GM12892 (cell line): ENCODE data around the gene ASIC4.

ENCODE experiments used
- DNase-seq: peaks from one replicate; pipeline ENCODE4 v3.0.0; 2011; ENCODE audit not compliant: insufficient read length
- FAIRE-seq: peaks from 2 replicates; lab custom pipeline; 2011; peaks lifted over from hg19 to GRCh38; lab: Jason Lieb, UNC
- POLR2A ChIP-seq: IDR thresholded peaks from 2 replicates; pipeline ENCODE4 v1.6.1; 2011; ENCODE audit warnings: low read depth, low read length, control low read depth
- POLR2AphosphoS5 ChIP-seq: IDR thresholded peaks from 2 replicates; pipeline ENCODE4 v1.6.1; 2011; ENCODE audit warnings: low read depth, low read length, control low read depth
- TAF1 ChIP-seq: IDR thresholded peaks from 2 replicates; pipeline ENCODE4 v1.6.1; 2011; ENCODE audit warnings: low read depth, mild to moderate bottlenecking, control low read depth, low read length, borderline replicate concordance

ASIC4 gene

GRCh38 chr2:219532378-219532649, 18.0 kb downstream of the ASIC4 start:
- FAIRE-seq: no peak
- DNase-seq: no peak
- TF ChIP-seq POLR2AphosphoS5 (no peak), TAF1 (no peak), POLR2A (no peak)

DNA sequence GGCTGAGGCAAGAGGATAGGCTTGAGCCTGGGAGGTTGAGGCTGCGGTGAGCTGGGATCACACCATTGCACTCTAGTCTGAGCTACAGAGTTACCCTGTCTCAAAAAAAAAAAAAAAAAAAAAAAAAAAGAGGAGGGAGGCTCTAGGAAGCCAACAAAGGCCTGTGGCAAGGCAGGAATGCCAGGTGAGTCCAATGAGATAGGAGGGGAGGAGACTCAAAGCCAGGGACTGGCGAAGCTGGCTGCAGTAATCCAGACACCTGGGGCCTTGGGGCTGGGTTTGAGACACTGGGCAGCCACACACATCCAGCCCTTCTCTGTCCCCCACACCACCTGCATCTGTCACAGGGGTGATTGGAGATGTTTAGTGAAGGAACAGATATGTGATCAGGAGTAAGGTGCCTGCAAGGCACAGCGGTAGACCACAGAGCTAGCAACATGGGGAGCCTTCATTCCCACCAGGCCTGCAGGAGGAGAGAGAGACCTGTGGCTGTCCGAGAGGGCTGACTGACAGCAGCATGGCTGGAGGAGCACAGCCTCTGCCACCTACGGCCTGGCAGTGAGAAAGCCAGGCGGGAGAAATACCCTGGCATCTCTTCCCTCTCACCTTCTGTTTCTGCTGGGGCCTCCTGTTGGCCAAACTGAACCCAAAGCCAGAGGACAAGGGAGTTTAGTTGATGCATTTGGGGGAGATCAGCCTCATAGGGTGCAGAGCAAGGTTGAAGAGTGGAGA, 19.8 kb downstream of the ASIC4 start:
- DNase-seq (no peak), FAIRE-seq (no peak)
- TF ChIP-seq TAF1 (no peak), POLR2AphosphoS5 (no peak), POLR2A (no peak)

- DNase-seq (no peak), FAIRE-seq (no peak)
- no peak for TF ChIP-seq TAF1
- TF ChIP-seq POLR2AphosphoS5: no peak
- TF ChIP-seq POLR2A: no peak
These were observed 22.1 kb downstream of the ASIC4 start for GRCh38 chr2:219536425-219536824.

- no peak for FAIRE-seq
- no peak for DNase-seq
- no peak for TF ChIP-seq POLR2AphosphoS5
- no peak for TF ChIP-seq TAF1
- TF ChIP-seq POLR2A: no peak
These were observed 22.7 kb downstream of the ASIC4 start for GRCh38 chr2:219536967-219537366.

GRCh38 chr2:219537657-219538488, 23.6 kb downstream of the ASIC4 start:
- DNase-seq (no peak), FAIRE-seq (no peak)
- TF ChIP-seq POLR2A: no peak

DNA sequence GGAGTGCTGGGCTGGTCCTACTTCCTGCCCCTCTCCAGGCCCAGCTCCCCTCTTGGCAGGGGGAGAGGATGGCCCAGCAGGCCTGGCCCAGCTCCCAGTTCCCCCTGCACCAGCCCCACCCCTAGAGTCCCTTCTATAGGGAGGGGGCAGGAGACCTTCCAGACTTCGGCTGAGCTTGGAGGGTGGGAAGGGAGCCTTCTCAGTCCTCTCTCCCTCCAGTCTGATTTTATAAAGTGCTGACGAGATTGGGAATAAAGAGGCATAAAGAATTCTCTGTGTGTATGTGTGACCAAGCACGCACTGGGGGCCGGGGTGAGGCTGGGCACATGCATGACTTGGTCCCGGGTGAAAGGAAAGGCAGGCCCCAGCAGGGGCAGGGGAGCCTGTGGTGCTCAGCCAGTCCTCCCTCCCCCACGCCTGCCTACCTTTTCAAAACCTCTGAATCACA, 24.2 kb downstream of the ASIC4 start:
- no peak for FAIRE-seq
- TF ChIP-seq POLR2AphosphoS5 (no peak), POLR2A (no peak), TAF1 (no peak)
- no peak for DNase-seq

DNA sequence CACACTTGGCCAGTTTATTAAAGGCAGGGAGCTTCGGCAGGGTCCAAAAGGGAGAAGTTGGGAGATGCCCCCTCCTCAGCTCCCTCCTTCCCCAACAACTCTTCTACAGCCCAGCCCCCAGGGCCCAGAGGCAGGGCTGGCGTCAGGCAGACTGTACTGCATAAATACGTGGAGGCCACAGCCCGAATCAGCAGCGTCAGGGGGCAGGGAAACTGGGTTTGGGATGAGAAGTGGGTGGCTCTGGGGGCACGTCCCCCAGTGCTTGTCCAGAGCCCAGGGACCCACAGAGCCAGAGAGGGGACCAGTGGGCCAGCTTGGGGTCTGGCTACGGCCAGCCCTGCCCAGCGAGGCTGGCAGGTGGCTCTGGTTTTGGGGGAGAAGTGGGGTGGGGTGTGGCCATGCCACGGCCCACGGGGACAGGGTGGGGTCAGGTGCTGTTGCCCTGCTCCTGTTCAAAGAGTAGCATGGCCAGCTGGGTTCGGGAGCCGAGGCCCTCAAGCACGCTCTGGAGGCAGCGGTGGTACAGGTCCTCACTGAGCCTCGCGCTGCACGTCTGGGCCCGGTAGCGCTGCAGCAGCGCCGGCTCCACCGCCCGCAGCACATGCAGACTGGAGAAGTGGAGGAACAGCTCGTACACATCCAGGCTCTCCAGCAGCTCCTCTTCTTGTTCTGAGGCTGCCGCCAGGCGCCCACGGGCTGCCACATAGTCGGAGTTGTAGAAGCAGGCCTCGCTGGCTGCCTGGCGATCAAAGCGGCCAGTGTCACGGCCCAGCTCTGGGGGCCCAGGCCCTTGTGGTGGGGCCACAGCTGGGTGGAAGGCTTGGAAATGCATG, 24.9 kb downstream of the ASIC4 start:
- no peak for FAIRE-seq
- TF ChIP-seq TAF1: no peak
- no peak for TF ChIP-seq POLR2AphosphoS5
- TF ChIP-seq POLR2A: no peak
- DNase-seq: no peak

DNA sequence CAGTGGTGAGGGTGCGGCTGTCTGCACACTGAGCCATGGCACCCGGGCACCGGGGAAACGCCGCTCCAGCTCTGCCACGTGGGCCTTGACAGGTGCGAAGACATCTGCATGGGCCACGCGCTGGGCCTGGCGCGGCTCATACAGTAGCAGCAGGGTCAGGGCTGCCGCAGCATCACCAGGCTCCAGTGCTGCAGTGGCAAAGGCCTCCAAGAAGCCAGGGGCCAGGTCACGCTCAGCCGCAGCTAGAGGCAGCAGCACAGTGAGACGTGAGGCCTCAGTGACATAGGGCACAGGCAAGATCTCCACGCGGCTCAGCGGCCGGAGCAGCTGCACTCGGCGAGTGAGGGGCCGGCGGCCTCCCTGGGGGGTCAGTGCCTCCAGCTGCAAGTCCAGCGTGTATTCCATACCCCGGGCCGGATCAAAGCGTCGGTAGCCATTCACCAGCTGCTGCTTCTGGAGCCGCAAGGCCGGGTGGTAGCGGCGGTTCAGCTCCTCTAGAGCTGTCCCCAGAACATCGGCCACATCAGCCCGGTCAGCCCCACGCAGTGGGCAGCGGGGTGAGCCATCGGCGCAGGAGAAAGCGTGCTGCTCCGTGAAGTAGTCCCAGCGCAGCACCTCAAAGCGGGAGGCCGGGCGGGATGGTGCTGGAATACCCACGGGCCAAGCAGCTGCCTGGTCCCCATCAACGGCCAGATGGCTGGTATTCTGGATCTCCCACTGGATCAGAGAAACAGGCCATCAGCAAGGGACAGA, 25.8 kb downstream of the ASIC4 start:
- TF ChIP-seq TAF1 (no peak), POLR2A (no peak), POLR2AphosphoS5 (no peak)
- DNase-seq: no peak
- FAIRE-seq: no peak

GRCh38 chr2:219540784-219541504, 26.7 kb downstream of the ASIC4 start:
- FAIRE-seq (no peak), DNase-seq (no peak)
- TF ChIP-seq POLR2A: no peak
- no peak for TF ChIP-seq POLR2AphosphoS5
- no peak for TF ChIP-seq TAF1

DNA sequence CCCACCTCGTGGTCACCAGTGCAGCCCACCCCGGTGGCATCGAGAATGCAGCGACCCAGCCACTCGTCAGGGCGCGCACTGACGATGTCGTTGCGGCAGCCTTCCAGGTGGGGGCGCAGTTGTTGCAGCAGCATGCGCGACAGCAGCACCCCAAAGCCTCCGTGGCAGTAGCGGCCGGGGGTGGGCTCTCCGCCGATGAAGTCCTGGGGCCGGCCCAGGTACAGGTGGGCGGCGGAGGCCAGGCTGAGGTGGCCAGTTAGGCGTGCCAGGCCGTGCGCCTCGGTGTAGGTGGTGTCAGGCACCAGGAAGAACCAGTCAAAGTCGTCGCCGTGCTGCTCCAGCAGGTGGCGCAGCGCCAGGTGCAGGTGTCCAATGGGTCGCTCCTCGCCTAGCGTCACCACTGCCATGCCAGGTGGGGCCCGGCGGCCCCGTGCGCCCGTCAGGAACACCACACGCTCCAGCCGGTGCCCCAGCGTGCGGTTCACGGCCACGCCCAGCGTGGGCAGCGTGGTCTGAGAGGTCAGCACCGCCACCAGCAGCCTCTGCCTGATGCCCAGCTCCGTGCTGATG, 27.4 kb downstream of the ASIC4 start:
- FAIRE-seq: peak; percentile 98
- DNase-seq: peak; percentile 91
- TF ChIP-seq POLR2AphosphoS5 (no peak), TAF1 (no peak), POLR2A (no peak)

DNA sequence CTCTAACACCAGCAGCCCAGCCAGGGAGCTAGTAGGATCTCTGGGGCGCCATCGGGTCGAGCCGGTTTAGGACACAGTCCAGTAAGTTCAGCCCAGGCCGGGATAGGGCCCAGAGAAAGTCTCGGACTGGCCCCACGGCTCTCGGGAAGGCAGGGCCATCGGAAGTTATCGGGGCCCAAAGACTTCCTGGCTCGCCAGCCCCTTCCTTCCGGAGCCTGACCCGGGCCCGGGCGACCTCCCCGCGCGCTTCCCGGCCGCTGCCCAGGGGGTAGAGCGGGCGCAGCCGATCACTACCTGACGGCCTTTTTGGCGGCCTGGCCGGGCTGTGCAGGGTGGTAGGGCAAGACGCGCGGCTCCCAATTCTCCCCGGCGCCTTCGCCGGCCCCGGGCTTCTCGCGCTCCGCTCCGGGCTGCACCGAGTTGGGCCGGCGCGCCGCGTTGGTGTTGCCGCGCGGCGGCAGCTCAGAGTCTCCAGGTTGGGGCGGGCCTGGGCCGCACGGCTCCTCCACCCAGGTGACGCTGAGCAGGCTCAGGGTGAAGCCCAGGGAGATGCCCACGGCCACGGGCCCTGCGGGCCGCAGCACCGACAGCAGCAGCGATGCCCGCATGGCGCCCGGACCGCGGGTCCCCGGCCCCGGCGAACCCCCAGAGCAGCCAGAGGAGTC, 28.8 kb downstream of the ASIC4 start:
- TF ChIP-seq POLR2AphosphoS5 (no peak), TAF1 (no peak), POLR2A (no peak)
- peak; percentile 45 for DNase-seq
- FAIRE-seq: peak; percentile 40
